Bone marrow (tissue), 2 donors: ENCODE data around the gene MGMT.

ENCODE experiments used
- DNase-seq, 2 donors: peaks; one replicate each; lab custom pipeline; 2025; lab: John Stamatoyannopoulos, UW

The MGMT gene

DNA sequence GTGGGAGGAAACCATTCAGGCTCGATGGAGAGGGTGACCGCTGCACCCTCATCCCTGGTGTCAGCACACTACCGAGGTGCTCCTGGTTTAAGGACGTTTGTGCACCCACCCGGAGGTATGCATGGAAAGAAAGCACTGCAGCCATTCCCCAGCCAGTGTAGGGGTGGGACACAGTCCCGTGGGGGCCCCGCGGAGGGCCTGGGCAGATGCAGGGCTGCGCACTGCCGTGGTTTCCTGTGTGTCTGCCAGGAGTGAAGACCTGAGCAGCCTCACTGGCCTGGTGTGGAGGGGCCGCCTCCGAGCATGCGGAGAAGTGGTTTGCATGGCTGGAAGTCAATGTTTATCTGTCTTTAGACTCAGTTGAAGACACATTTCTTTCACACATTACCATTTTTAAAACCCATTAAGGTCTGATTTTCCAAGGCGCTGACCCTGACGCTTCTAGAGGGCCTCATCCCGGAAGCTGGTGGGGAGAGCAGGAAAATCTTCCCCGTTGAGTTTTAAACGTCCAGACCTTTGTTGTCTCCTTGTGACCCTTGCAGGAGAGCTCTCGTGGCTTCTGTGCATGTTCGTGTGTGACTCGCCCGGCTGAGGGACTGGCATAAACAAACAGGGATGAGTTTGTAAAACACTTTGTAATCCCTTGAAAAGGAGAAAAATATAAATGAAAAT, 188.1 kb downstream of the MGMT start:
- DNase-seq, result no peak

- no peak for DNase-seq
Measured at GRCh38 chr10:129655679-129656031, 188.6 kb downstream of the MGMT start.

GRCh38 chr10:129656642-129657041, 189.6 kb downstream of the MGMT start:
- no peak for DNase-seq

- no peak for DNase-seq
Measured at GRCh38 chr10:129657297-129658017, 190.4 kb downstream of the MGMT start.

- DNase-seq, result no peak
Measured at GRCh38 chr10:129658376-129659072, 191.5 kb downstream of the MGMT start.

- DNase-seq, result no peak
Measured at GRCh38 chr10:129659508-129660268, 192.6 kb downstream of the MGMT start.

GRCh38 chr10:129660569-129660968, 193.5 kb downstream of the MGMT start:
- DNase-seq, result no peak

GRCh38 chr10:129662426-129662825, 195.4 kb downstream of the MGMT start:
- no peak for DNase-seq

DNA sequence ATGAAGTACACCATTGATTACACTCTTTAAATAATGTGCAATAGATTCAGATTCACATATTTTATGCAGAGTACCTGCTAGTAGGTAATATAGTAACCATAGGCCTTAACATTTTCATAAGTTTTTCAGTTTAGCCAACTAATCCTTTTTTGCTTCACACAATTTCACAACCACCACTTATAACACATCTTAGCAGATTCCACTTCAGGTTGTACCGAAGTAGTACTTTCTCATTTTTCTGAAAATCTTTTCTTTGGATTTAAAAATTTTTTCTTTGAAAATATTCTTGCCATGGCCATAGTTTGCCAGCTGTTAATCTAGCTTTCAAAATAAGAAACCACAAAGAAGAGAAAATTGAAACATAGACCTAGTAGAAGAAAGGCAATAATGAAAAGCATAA, 203.1 kb downstream of the MGMT start:
- no peak for DNase-seq

DNA sequence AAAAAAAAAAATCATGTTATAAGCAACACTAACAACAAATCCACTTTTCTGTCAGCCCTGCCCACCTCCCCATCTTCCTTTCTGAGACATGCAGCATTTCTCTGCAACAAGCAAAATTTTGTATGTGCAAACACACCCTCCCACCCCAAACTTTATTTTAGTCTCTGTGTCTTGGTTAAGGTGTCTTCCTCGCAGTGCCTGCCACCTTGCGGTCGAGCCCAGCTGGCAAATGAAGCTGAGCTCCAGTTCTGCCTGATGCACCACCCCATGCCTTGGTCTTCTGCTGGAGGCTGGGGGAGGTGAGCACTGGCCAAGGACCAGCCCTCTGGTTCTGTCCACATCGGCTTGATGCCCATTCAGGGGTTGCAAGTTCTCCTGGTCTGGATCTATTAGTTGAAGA, 206.3 kb downstream of the MGMT start:
- no peak for DNase-seq

DNA sequence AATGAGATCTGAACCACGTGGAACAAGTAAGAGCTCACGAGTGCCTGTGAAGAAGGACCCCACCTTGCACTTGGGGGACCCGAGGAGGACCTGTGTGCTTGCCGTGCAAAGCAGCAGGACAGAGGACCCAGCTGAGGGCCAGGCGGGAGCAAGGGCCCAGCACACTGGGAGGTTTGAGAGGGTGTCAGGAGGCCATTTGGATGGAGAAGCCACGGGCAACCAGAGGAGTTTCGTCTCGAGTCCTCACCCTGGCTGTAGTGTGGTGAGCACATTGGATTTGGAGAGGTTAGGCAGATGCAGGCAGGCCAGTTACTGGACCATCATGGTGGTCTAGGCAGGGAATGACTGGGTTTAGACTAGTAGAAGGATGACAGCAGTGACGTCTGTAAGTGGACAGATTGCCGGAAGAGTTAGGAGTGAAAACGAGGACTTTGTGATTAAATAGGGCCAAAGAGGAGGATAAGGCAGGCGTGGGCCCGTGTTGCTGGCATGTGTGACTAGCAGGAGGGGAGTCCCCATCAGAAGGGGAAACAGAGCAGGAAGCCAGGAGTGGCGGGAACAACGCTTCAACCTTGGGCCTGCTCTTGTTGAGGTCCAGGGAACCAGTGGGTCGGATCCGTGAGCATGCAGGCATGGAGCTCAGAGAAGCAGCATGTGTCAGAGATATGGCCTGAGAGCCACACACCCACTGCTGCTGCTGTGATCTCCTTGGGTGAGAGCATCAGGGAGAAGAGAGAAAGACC, 208.2 kb downstream of the MGMT start:
- no peak for DNase-seq

DNA sequence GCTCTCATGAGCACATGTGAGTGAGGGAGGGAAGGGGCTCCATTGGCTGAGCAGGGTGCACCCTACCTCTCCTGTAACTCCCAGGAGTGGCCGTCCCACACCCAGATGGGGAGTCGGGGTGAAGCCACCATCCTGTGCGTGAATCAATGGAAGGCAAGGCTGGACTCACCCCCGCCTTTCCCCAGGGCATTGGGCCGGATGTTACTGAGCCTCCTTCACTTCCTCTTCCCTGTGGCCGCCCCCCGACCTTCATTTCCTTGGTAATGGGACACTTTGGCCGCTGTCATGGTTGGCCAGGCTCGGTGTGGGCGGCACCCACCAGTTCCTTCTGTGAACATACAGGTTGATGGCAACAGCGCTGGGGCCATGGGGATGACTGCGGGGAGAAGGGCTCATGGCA, 209.0 kb downstream of the MGMT start:
- DNase-seq, result no peak

- DNase-seq, result no peak
Measured at GRCh38 chr10:129677377-129677927, 210.4 kb downstream of the MGMT start.

GRCh38 chr10:129678186-129678585, 211.1 kb downstream of the MGMT start:
- DNase-seq, result no peak

DNA sequence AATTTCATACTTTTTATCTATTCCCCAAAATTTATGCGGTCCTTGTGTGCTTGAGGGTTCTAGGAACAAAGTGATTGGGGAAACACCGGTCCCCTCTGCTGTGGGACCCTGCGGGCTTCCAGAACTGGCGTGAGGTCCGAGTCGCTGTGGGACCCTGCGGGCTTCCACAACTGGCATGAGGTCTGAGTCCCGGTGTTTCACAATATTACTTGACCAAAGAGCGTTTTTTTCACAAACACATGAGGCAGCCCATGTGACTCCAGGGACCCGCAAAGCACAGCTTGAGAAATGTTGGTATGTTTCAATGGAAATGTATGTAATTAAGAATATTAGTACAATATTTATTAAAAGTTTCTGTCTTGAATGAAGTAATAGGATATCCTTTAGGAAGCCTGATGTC, 212.2 kb downstream of the MGMT start:
- DNase-seq, result no peak

DNA sequence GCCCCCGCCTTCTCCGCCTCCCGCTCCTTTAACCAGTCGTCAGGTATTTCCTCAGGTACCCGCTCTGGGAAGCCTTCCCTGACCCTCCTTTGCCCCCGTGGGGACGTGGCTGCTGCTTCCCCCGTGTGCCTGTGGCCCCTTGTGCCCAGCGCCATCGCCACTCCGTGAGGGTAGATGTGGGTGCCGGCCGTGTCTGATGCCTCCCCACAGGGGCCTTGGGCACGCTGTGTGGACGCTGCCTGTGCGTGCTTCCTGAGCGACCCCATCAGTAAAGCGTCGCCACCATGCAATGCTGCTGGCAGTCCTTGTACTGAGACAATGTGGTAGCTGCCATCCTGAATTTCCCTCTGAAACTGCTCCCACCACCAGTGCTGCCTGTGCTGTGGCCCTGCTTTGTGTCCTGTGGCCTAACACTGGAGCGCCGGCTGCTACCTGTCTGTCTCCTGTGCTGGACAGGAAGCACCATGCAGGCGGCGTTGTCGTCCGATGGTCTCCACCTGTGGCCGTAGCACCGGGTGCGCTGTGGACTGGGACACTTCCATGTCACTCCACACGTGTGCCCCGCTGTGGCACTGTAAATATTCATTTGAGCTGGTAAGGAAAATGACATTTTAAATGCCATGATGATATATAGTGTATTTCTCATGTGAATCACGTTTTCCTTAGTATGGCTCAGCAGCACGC, 213.8 kb downstream of the MGMT start:
- DNase-seq, result no peak

GRCh38 chr10:129681856-129682255, 214.8 kb downstream of the MGMT start:
- DNase-seq, result no peak

DNA sequence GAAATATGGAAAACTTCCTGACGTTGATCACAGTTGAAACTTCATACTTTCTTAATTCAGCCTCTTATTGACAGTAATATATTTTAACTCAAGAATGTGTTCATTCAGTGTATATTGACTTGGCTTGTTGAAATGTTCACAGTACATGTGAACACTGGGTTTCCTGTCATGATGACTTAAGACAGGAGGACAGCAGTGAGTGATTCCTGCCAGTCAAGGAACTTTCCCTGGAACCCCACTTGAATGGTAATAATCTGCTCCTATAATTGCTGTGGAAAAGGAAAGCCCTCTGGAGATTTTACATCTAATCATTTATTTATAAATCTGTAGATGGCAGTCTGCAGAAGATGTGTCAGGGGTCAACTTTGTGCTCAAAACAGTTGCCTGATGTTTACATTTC, 216.5 kb downstream of the MGMT start:
- no peak for DNase-seq

- DNase-seq, result no peak
Measured at GRCh38 chr10:129683920-129684319, 216.9 kb downstream of the MGMT start.

- no peak for DNase-seq
Measured at GRCh38 chr10:129685271-129685670, 218.2 kb downstream of the MGMT start.

DNA sequence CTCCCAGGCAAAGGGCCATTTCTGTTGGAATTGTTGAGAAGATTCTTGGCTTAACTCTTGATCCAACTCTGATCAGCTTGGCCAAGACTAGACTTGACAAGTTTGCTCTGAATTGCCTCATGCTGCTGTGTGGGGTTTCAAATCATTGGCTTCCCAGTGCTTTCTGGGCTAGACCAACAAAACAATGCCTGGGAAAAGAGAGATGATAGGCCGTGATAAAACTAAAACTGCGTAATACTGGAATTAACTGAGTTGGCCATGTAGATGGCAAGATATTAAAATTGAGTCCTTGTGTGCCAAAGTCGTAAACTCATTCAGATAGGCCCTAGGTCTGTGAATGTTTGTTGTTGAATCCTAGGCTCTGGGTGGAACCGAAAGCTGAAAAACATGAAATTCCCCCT, 222.6 kb downstream of the MGMT start:
- no peak for DNase-seq
